Vagina (tissue), 2 donors: Measurements from ENCODE around the gene MRPL41. TPM values are rescaled to one million over a fixed set of nuclear protein-coding genes. Genes with fewer than 3 reads are reported as not detected.

Experiments
- DNase-seq, 2 donors: peaks; one replicate each; pipeline ENCODE4 v3.0.0-alpha.2; 2017; ENCODE audit errors: extremely low spot score in 2 of 2
- H3K27ac ChIP-seq: fragments of 200-600 bp; sonication (generic); one replicate; pipeline ENCODE4 v1.5.1; 2019
- H3K27me3 ChIP-seq: fragments of 200-600 bp; sonication (generic); one replicate; pipeline ENCODE4 v1.5.1; 2019
- H3K36me3 ChIP-seq, 2 donors: fragments of 200-600 bp; sonication (generic); one replicate each; pipeline ENCODE4 v1.5.1; 2017 to 2019
- H3K4me1 ChIP-seq: fragments of 200-600 bp; sonication (generic); one replicate; pipeline ENCODE4 v1.5.1; 2019
- H3K4me3 ChIP-seq, 2 donors: fragments of 200-600 bp; sonication (generic); 1 replicate in 1 of 2; 2 replicates in 1 of 2; pipeline ENCODE4 v1.5.1; 2016 to 2019
- H3K9me3 ChIP-seq: fragments of 200-600 bp; sonication (generic); one replicate; pipeline ENCODE4 v1.5.1; 2019
- POLR2A ChIP-seq, 2 donors: fragments of 450-650 bp; IDR thresholded peaks; one replicate each; pipeline ENCODE4 v1.6.1; 2017; ENCODE audit warnings: antibody characterized with exemption in 2 of 2, mild to moderate bottlenecking in 2 of 2, moderate library complexity in 2 of 2
- POLR2AphosphoS5 ChIP-seq, 2 donors: sonication (generic); formaldehyde crosslinking; IDR thresholded peaks; one replicate each; pipeline ENCODE4 v1.9.0; 2017; ENCODE audit warnings: antibody characterized with exemption in 2 of 2, mild to moderate bottlenecking in 2 of 2, low read depth in 1 of 2; ENCODE audit not compliant: insufficient read depth in 1 of 2
- intact Hi-C: fragments of 100-400 bp; cut with DNase I; formaldehyde crosslinking; loops from one replicate; pipeline ENCODE4 v1.15.1; 2023
- total RNA-seq: library from RNA; depleted of rRNA; stranded (reverse); fragments of >200 nt; gene quantifications from one replicate; pipeline ENCODE4 v1.2.3, GENCODE V29; 2016
- TF ChIP-seq, protein P1 (sequence below), 3 experiments: fragments of 450-650 bp in 2 of 3; fragments of 200-600 bp in 1 of 3; sonication (generic) in 1 of 3; IDR thresholded peaks; one replicate each; pipeline ENCODE4 v1.5.1; 2017 to 2019; ENCODE audit warnings: antibody characterized with exemption in 3 of 3, mild to moderate bottlenecking in 2 of 3, moderate library complexity in 2 of 3

The MRPL41 gene
- total RNA-seq, 1 donor from 2014 or later = 83.7 TPM

DNA sequence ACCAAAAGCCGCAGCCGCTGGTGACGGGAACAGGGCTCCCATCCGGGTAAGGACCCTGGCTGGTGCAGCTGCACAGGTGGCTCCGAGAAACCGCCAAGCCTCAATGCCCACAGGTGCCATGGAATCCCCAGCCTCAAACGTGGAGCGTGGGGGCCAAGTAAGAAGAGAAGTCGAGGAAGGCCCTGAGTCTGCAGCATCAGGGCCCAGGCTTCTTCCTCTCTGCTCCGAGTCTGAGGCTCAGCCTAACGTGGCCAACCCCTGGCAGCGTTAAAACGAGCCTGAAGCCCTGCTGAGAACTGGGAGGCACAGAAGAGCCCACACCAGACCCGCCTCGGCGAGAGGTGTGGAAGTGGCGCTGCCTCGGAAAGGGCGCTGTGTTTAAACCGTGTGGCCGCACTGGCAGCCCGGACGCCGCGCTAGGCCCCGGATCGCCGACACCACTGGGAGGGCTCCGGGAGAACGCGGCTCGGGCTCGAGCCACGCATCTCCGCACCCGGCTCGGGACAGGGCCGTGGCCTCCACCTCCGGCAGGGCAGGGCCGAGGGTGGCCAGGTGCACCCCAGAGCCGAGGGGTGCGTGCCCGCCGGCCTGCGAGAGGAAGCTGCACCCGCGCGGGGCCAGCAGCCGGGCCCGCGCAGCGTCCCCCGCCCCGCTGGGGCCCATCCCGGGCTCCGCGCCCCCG is 37.9 kb downstream of the MRPL41 start:
- no peak overlapping the region for H3K27ac ChIP-seq
- TF ChIP-seq POLR2AphosphoS5 (IDR thresholded peaks at IDR 0.05; ENCODE audit: insufficient read depth in 1 of 2, low read depth in 1 of 2) (no peak), POLR2A (IDR thresholded peaks at IDR 0.05) (no peak)
- TF ChIP-seq, protein P1, sequence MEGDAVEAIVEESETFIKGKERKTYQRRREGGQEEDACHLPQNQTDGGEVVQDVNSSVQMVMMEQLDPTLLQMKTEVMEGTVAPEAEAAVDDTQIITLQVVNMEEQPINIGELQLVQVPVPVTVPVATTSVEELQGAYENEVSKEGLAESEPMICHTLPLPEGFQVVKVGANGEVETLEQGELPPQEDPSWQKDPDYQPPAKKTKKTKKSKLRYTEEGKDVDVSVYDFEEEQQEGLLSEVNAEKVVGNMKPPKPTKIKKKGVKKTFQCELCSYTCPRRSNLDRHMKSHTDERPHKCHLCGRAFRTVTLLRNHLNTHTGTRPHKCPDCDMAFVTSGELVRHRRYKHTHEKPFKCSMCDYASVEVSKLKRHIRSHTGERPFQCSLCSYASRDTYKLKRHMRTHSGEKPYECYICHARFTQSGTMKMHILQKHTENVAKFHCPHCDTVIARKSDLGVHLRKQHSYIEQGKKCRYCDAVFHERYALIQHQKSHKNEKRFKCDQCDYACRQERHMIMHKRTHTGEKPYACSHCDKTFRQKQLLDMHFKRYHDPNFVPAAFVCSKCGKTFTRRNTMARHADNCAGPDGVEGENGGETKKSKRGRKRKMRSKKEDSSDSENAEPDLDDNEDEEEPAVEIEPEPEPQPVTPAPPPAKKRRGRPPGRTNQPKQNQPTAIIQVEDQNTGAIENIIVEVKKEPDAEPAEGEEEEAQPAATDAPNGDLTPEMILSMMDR (IDR thresholded peaks at IDR 0.05) = no peak

DNA sequence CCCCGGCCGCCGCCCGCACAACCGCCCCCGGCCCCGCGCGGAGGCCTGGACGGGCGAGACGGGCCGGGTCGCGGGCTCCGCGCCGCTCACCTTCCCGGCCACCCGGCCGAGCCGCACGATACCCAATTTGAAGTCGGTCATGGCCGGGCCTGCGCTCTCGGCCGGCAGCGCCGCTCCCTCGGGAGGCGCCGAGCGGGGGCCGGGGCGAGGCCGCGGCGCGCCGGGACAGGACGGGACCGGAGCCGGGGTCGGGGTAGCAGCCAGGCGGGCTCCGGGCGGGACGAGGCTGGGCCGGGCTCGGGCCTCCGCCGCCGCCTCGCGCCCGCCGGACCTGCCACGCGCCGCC is 38.4 kb downstream of the MRPL41 start:
- peaks cover 0 to 26% of the 10 kb centered on the region in 2 donors for H3K36me3 ChIP-seq
- H3K27ac ChIP-seq = no peak overlapping the region
- peaks cover 28% of the 10 kb centered on the region for H3K4me1 ChIP-seq
- intact Hi-C loops = loop anchor here (1.0 kb wide), 1 partner anchor 30 kb away; no protein-coding TSS in a partner anchor
- no peaks in the 10 kb centered on the region for H3K9me3 ChIP-seq
- no peaks in the 10 kb centered on the region for H3K27me3 ChIP-seq
- TF ChIP-seq, protein P1 (IDR thresholded peaks at IDR 0.05) = no peak
- TF ChIP-seq POLR2AphosphoS5 (IDR thresholded peaks at IDR 0.05; ENCODE audit: insufficient read depth in 1 of 2, low read depth in 1 of 2) (no peak), POLR2A (IDR thresholded peaks at IDR 0.05) (no peak)
- no peak for DNase-seq
- H3K4me3 ChIP-seq = peak overlapping the region; percentile 68 to 70

More for the DNA sequence above, 37.9 kb downstream of the MRPL41 start:
- H3K9me3 ChIP-seq = no peaks in the 10 kb centered on the region
- H3K27me3 ChIP-seq = no peaks in the 10 kb centered on the region
- H3K4me3 ChIP-seq = peak overlapping the region; percentile 68 to 70
- no peak for DNase-seq
- peaks cover 28% of the 10 kb centered on the region for H3K4me1 ChIP-seq
- peaks cover 0 to 32% of the 10 kb centered on the region in 2 donors for H3K36me3 ChIP-seq
- intact Hi-C loops = loop anchor here (1.0 kb wide), 1 partner anchor 31 kb away; no protein-coding TSS in a partner anchor

DNA sequence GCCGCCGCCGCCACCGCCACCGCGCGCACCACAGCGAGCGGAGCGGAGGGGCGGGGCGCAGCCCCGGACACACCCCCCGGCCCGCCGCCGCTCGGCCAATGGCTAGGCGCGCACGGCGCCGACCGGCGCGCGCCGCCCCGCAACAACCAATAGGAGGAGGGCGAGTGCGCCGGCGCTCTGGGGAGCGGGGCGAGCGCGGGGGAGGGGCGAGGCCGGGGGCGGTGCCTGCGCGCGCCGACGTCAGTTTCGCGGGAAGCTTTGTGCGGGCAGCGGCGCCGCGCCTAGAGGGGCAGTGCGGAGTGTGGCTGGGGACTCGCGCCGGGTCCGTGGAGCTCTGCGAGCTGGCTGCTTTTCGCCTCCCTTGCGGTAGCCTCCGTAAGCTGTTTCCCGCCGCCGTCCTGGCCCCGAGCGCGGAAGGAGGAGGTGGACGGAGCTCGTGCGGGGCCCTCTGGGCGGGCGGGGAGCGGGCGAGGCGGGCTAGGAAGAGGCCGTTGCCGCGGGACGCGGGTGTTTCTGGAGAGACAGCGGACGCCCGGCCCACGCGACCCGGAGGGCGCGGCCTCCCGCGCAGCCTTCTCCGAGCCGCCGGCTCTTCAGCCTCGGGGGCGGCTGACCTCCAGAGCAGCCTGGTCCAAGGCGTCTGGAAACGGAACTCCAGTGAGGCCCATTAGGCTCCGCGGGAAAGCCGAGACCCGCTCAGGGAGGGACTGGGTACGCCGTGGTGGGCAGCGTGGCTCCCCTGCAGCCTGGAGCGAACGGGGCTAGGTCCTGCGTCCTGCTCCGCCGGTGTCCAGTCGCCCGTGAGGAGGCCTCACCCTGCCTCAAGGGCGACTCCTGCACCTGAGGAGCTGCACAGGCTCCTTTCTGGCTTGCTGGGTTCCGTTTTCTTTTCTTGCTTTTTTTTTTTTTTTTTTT is 39.0 kb downstream of the MRPL41 start, which contains the start of gene ZMYND19:
Gene ZMYND19, minus strand, starts transcription at position 44 of the 915 bp plus-strand sequence. CDS start 249 bp downstream, outside the sequence.
- H3K4me1 ChIP-seq = peaks cover 28% of the 10 kb centered on the region
- H3K27ac ChIP-seq = no peak within 1 kb of the TSS
- H3K27me3 ChIP-seq = no peaks in the 10 kb centered on the region

DNA sequence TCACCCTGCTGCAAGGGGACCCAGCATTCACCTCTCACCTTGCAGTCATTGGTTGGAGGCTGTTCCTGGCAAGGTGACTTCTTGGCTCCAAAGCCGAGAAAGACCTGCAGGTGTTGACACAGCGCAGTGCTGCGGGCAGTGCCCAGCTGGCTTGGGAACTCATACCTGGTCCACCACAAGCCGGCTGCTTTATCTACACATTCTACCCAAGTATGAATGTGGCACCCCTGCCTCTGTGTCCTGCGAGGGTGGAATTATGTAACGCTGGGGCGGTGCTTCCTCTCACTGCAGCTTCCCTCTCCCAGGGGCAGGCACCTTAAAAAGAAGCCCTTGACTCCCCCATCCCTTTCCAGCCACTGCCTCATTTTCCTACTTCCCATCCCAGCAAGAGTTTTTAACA is 41.1 kb downstream of the MRPL41 start:
- no peak for DNase-seq
- Histone ChIP-seq H3K4me3 (no peak overlapping the region), H3K4me1 (peaks cover 28% of the 10 kb centered on the region), H3K27ac (no peak overlapping the region), H3K9me3 (no peaks in the 10 kb centered on the region), H3K36me3 (peaks cover 0 to 6% of the 10 kb centered on the region in 2 donors), H3K27me3 (no peaks in the 10 kb centered on the region)
- intact Hi-C loops = no loop called here
- TF ChIP-seq, protein P1 (IDR thresholded peaks at IDR 0.05) = no peak
- TF ChIP-seq POLR2AphosphoS5 (IDR thresholded peaks at IDR 0.05; ENCODE audit: insufficient read depth in 1 of 2, low read depth in 1 of 2) = no peak
- TF ChIP-seq POLR2A (IDR thresholded peaks at IDR 0.05) = no peak

More for the DNA sequence above, 39.0 kb downstream of the MRPL41 start, which contains the start of gene ZMYND19:
- TF ChIP-seq, protein P1 (IDR thresholded peaks at IDR 0.05) = no peak
- no peak for TF ChIP-seq POLR2A (IDR thresholded peaks at IDR 0.05)
- Histone ChIP-seq H3K9me3 (no peaks in the 10 kb centered on the region), H3K36me3 (peaks cover 0 to 21% of the 10 kb centered on the region in 2 donors), H3K4me3 (peak within 1 kb of the TSS; percentile 68 to 90)
- intact Hi-C loops = loop anchor here (1.0 kb wide), 1 partner anchor 30 kb away; no protein-coding TSS in a partner anchor
- DNase-seq = no peak
